Endothelial cell of umbilical vein (primary cell): ENCODE results near the gene C1QTNF9B. TPM values are rescaled to one million over a fixed set of nuclear protein-coding genes. Genes with fewer than 3 reads are reported as not detected.

Experiments
- BruUV-seq: library from RNA; stranded (reverse); fragments of 400-500 nt; replicated peaks from 2 replicates; lab custom pipeline; 2021; lab: Mats Ljungman, UMichigan
- CTCF ChIA-PET: fragments of 300-600, 350-600 bp; sonication (Branson Sonifier 250); formaldehyde crosslinking; loops from one replicate; lab custom pipeline; 2021; ENCODE audit warnings: antibody characterized with exemption, inconsistent platforms; lab: Charles Lee
- POLR2A ChIA-PET: fragments of 300-600, 350-600 bp; sonication (Branson Sonifier 250); formaldehyde crosslinking; loops from one replicate; lab custom pipeline; 2021; ENCODE audit warnings: antibody characterized with exemption, inconsistent platforms; lab: Charles Lee
- DNase-seq: peaks from one replicate; pipeline ENCODE4 v3.0.0-alpha.2; 2011; ENCODE audit warnings: low read depth, low spot score
- FAIRE-seq: peaks from 2 replicates; lab custom pipeline; 2011; peaks lifted over from hg19 to GRCh38; lab: Jason Lieb, UNC
- H2AFZ ChIP-seq: 2 replicates; pipeline ENCODE4 v1.6.0; 2012; ENCODE audit warnings: low read depth, low read length, control low read depth, inconsistent platforms
- H3K27ac ChIP-seq: 2 replicates; pipeline ENCODE4 v1.5.1; 2011; ENCODE audit warnings: low read depth, mild to moderate bottlenecking, control low read depth, low read length, moderate library complexity; ENCODE audit not compliant: insufficient read depth
- H3K27me3 ChIP-seq, 2 experiments: 2 replicates each; pipeline versions ENCODE4 v1.6.0 to v1.6.1; 2011; ENCODE audit warnings: low read length in 2 of 2, mixed read lengths in 1 of 2; ENCODE audit not compliant: control insufficient read depth in 2 of 2, insufficient read depth in 2 of 2
- H3K36me3 ChIP-seq, 2 experiments: 2 replicates in 1 of 2; 3 replicates in 1 of 2; pipeline ENCODE4 v1.5.1; 2011; ENCODE audit warnings: low read length in 2 of 2, mild to moderate bottlenecking in 1 of 2, moderate library complexity in 1 of 2; ENCODE audit not compliant: control insufficient read depth in 2 of 2, insufficient read depth in 2 of 2; ENCODE audit errors: extremely low read depth in 1 of 2
- H3K4me1 ChIP-seq: 3 replicates; pipeline ENCODE4 v1.5.1; 2011; ENCODE audit warnings: mild to moderate bottlenecking, low read length; ENCODE audit not compliant: control insufficient read depth, insufficient read depth; ENCODE audit errors: extremely low read depth
- H3K4me2 ChIP-seq: 2 replicates; pipeline ENCODE4 v1.6.1; 2011; ENCODE audit warnings: low read length, control low read depth, mixed read lengths; ENCODE audit not compliant: insufficient read depth
- H3K4me3 ChIP-seq, 3 experiments: fragments of 200-600 bp in 1 of 3; sonication (generic), shearing (Covaris generic) in 1 of 3; replicated peaks in 1 of 3; 2 replicates each; pipeline ENCODE4 v1.5.1; 2011 to 2016; ENCODE audit warnings: control low read depth in 3 of 3, low read length in 3 of 3, mild to moderate bottlenecking in 2 of 3, inconsistent platforms in 1 of 3, low read depth in 1 of 3, moderate library complexity in 1 of 3; ENCODE audit not compliant: insufficient read depth in 1 of 3
- H3K79me2 ChIP-seq: 2 replicates; pipeline ENCODE4 v1.6.0; 2012; ENCODE audit warnings: low read length, inconsistent platforms; ENCODE audit not compliant: control insufficient read depth, insufficient read depth
- H3K9ac ChIP-seq: replicated peaks from 2 replicates; pipeline ENCODE3; 2011; ENCODE audit warnings: low read length, control low read depth; ENCODE audit not compliant: insufficient read depth; ENCODE audit errors: extremely low read depth
- H3K9me1 ChIP-seq: replicated peaks from 3 replicates; pipeline ENCODE4 v1.6.0; 2011; ENCODE audit warnings: mild to moderate bottlenecking, low read length; ENCODE audit not compliant: control insufficient read depth, insufficient read depth; ENCODE audit errors: extremely low read depth
- H3K9me3 ChIP-seq: replicated peaks from 2 replicates; pipeline ENCODE4 v1.5.1; 2012; ENCODE audit warnings: low read length, inconsistent platforms; ENCODE audit not compliant: control insufficient read depth, insufficient read depth
- H4K20me1 ChIP-seq: replicated peaks from 2 replicates; pipeline ENCODE3; 2011; ENCODE audit warnings: mild to moderate bottlenecking, low read length; ENCODE audit not compliant: control insufficient read depth, insufficient read depth; ENCODE audit errors: extremely low read depth
- EZH2 ChIP-seq: IDR thresholded peaks from 2 replicates; pipeline ENCODE4 v1.6.1; 2012; ENCODE audit warnings: borderline replicate concordance, low read depth, mild to moderate bottlenecking, moderate library complexity, low read length, inconsistent platforms; ENCODE audit not compliant: severe bottlenecking
- FOS ChIP-seq: IDR thresholded peaks from 2 replicates; pipeline ENCODE4 v1.6.1; 2011; ENCODE audit warnings: mild to moderate bottlenecking, low read length, moderate library complexity, borderline replicate concordance; ENCODE audit not compliant: insufficient read depth
- GATA2 ChIP-seq: IDR thresholded peaks from 2 replicates; pipeline ENCODE4 v1.7.0; 2011; ENCODE audit warnings: low read depth, mild to moderate bottlenecking, moderate library complexity, mixed read lengths, low read length; ENCODE audit not compliant: insufficient read length, insufficient read depth
- JUN ChIP-seq: IDR thresholded peaks from 2 replicates; pipeline ENCODE4 v1.6.1; 2011; ENCODE audit warnings: borderline replicate concordance, low read depth; ENCODE audit not compliant: insufficient read length, insufficient read depth
- MYC ChIP-seq: IDR thresholded peaks from one replicate; pipeline ENCODE4 v1.6.1; 2011; ENCODE audit warnings: mild to moderate bottlenecking, low read depth, low read length
- POLR2A ChIP-seq: IDR thresholded peaks from 2 replicates; pipeline ENCODE4 v1.6.1; 2012; ENCODE audit warnings: low read depth, mild to moderate bottlenecking, control low read depth, low read length
- POLR2AphosphoS5 ChIP-seq: IDR thresholded peaks from 2 replicates; pipeline ENCODE4 v1.6.1; 2012; ENCODE audit warnings: low read depth, mild to moderate bottlenecking, control low read depth, low read length, moderate library complexity; ENCODE audit not compliant: insufficient read depth
- dilution Hi-C: fragments of 300-500 bp; cut with MboI; formaldehyde crosslinking; loops from one replicate; pipeline ENCODE4 v1.15.0; 2019; ENCODE audit warnings: low sequenced_read_pairs; ENCODE audit not compliant: extremely low pct_ligation_motif_present
- intact Hi-C: fragments of 100-400 bp; cut with micrococcal nuclease; formaldehyde crosslinking; loops from one replicate; pipeline ENCODE4 v1.10.0; 2022
- polyA plus RNA-seq, 4 experiments: library from polyadenylated mRNA; depleted of rRNA in 3 of 4; stranded (reverse) in 3 of 4; unstranded in 1 of 4; fragments of >200 nt; gene quantifications; 2 replicates each; pipeline versions ENCODE4 v1.2.1 to v1.2.3, GENCODE V29; 2011 to 2012; ENCODE audit warnings: missing spikeins in 1 of 4
- total RNA-seq: library from RNA; stranded (reverse); gene quantifications from 2 replicates; pipeline ENCODE4 v1.2.3, GENCODE V29; 2021
- TF ChIP-seq, protein P1 (sequence below), 2 donors: IDR thresholded peaks; 1 replicate in 1 of 2; 2 replicates in 1 of 2; pipeline ENCODE4 v1.5.1; 2011; ENCODE audit warnings: low read length in 2 of 2, mild to moderate bottlenecking in 2 of 2, moderate library complexity in 2 of 2, control low read depth in 1 of 2, inconsistent platforms in 1 of 2, low read depth in 1 of 2; ENCODE audit not compliant: insufficient read depth in 1 of 2; ENCODE audit errors: extremely low read depth in 1 of 2
- TF ChIP-seq, protein P2 (sequence below): IDR thresholded peaks from 2 replicates; pipeline ENCODE4 v1.6.1; 2011; ENCODE audit not compliant: insufficient read depth, insufficient read length

C1QTNF9B gene
- total and polyA plus RNA-seq, 2 donors (not counting 3 experiments of a cell fraction or from before 2014, with no cell fraction given), result 0.06 TPM; not detected in 1

DNA sequence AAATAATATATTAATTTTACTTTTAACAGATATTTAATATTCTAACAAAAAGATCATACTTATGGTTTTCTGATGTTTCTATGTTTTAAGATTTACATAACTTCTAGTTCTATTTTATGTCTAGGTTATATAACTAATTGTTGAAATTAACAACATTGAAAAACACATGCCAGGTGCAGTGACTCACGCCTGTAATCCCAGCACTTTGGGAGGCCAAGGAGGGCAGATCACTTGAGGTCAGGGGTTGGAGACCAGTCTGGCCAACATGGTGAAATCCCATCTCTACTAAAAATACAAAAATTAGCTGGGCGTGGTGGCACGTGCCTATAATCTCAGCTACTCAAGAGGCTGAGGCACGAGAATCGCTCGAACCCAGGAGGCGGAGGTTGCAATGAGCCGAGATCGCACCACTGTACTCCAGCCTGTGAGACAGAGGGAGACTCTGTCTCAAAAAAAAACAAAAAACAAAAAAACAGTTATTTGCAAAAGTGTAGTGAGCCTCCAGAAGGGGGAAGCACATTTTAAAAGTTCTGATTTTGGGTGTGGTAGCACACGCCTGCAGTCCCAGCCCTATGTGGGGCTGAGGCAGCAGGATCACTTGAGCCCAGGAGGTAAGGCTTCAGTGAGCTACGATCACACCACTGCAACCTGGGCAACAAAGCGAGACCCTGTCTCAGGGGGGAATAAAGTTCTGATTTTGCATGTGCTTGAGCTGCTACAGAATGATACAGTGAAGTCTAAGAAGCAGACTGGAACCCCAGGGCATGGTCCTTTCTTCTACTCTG, 26.8 kb downstream of the C1QTNF9B start:
- H3K36me3 ChIP-seq, result no peaks in the 10 kb centered on the region
- intact Hi-C loops, result loop anchor here (1.0 to 2.0 kb wide), 6 partner anchors 76 to 404 kb away; no protein-coding TSS in a partner anchor
- H3K27ac ChIP-seq, result no peak overlapping the region
- dilution Hi-C loops, result no loop called here
- no peaks in the 10 kb centered on the region for H3K27me3 ChIP-seq
- peaks cover 20% of the 10 kb centered on the region for H3K4me1 ChIP-seq
- no peak overlapping the region for H2AFZ ChIP-seq
- POLR2A ChIA-PET, result no interaction called here
- H3K9me1 ChIP-seq, result no peaks in the 10 kb centered on the region
- CTCF ChIA-PET, result interaction anchor here (1.4 kb wide), 1 partner anchor 403 kb away, joined by 8 read pairs; no protein-coding TSS in a partner anchor
- H3K79me2 ChIP-seq, result no peaks in the 10 kb centered on the region
- no peaks in the 10 kb centered on the region for H3K9me3 ChIP-seq
- no peak for TF ChIP-seq MYC
- TF ChIP-seq EZH2, result no peak
- no peak for TF ChIP-seq POLR2A
- no peak for TF ChIP-seq FOS
- TF ChIP-seq POLR2AphosphoS5, result no peak
- TF ChIP-seq, protein P1, sequence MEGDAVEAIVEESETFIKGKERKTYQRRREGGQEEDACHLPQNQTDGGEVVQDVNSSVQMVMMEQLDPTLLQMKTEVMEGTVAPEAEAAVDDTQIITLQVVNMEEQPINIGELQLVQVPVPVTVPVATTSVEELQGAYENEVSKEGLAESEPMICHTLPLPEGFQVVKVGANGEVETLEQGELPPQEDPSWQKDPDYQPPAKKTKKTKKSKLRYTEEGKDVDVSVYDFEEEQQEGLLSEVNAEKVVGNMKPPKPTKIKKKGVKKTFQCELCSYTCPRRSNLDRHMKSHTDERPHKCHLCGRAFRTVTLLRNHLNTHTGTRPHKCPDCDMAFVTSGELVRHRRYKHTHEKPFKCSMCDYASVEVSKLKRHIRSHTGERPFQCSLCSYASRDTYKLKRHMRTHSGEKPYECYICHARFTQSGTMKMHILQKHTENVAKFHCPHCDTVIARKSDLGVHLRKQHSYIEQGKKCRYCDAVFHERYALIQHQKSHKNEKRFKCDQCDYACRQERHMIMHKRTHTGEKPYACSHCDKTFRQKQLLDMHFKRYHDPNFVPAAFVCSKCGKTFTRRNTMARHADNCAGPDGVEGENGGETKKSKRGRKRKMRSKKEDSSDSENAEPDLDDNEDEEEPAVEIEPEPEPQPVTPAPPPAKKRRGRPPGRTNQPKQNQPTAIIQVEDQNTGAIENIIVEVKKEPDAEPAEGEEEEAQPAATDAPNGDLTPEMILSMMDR (IDR thresholded peaks at IDR 0.05; ENCODE audit: extremely low read depth in 1 of 2, insufficient read depth in 1 of 2, low read depth in 1 of 2, low read length in 2 of 2), result no peak
- TF ChIP-seq GATA2, result no peak
- TF ChIP-seq, protein P2, sequence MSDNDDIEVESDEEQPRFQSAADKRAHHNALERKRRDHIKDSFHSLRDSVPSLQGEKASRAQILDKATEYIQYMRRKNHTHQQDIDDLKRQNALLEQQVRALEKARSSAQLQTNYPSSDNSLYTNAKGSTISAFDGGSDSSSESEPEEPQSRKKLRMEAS, result no peak
- no peak for TF ChIP-seq JUN
- no peak for DNase-seq
- H3K4me3 ChIP-seq, result no peak overlapping the region
- FAIRE-seq, result no peak
- H4K20me1 ChIP-seq, result no peaks in the 10 kb centered on the region
- no peak overlapping the region for H3K9ac ChIP-seq
- no TSS peak for BruUV-seq
- no peak overlapping the region for H3K4me2 ChIP-seq
